ENCODE data around the gene PRKAG2.

DNA sequence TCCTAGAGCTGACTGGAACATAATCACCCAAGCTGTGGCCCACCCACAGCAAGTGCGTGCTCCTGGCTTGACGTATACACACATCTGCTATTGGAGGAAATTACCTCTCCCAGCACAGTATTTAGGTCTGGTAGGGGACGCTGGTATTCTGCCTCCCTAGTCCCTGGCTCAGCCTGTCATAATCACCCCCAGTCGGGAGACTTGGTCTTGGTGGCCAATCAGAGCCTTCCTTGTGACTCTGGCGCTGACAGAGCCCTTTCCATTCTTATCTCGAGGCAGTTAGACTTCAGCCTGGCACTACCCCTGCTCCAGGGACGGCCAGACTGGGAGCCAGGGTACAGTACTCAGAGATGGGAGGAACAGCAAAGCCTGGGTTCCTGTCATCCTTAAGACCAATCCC lies 14.3 kb upstream of the PRKAG2 start:
- TF ChIP-seq CTCF (IDR thresholded peaks at IDR 0.05) = no peak
- TF ChIP-seq POLR2A (IDR thresholded peaks at IDR 0.05) = no peak
